Endothelial cell of umbilical vein (primary cell): ENCODE measurements around the gene AHI1.

Source experiments
- CTCF ChIP-seq, 2 donors: IDR thresholded peaks; 1 replicate in 1 of 2; 2 replicates in 1 of 2; pipeline ENCODE4 v1.5.1; 2011; ENCODE audit warnings: low read length in 2 of 2, mild to moderate bottlenecking in 2 of 2, moderate library complexity in 2 of 2, control low read depth in 1 of 2, inconsistent platforms in 1 of 2, low read depth in 1 of 2; ENCODE audit not compliant: insufficient read depth in 1 of 2; ENCODE audit errors: extremely low read depth in 1 of 2
- EZH2 ChIP-seq: IDR thresholded peaks from 2 replicates; pipeline ENCODE4 v1.6.1; 2012; ENCODE audit warnings: borderline replicate concordance, low read depth, mild to moderate bottlenecking, moderate library complexity, low read length, inconsistent platforms; ENCODE audit not compliant: severe bottlenecking
- GATA2 ChIP-seq: IDR thresholded peaks from 2 replicates; pipeline ENCODE4 v1.7.0; 2011; ENCODE audit warnings: low read depth, mild to moderate bottlenecking, moderate library complexity, mixed read lengths, low read length; ENCODE audit not compliant: insufficient read length, insufficient read depth
- MAX ChIP-seq: IDR thresholded peaks from 2 replicates; pipeline ENCODE4 v1.6.1; 2011; ENCODE audit not compliant: insufficient read depth, insufficient read length
- MYC ChIP-seq: IDR thresholded peaks from one replicate; pipeline ENCODE4 v1.6.1; 2011; ENCODE audit warnings: mild to moderate bottlenecking, low read depth, low read length
- POLR2A ChIP-seq: IDR thresholded peaks from 2 replicates; pipeline ENCODE4 v1.6.1; 2012; ENCODE audit warnings: low read depth, mild to moderate bottlenecking, control low read depth, low read length
- POLR2AphosphoS5 ChIP-seq: IDR thresholded peaks from 2 replicates; pipeline ENCODE4 v1.6.1; 2012; ENCODE audit warnings: low read depth, mild to moderate bottlenecking, control low read depth, low read length, moderate library complexity; ENCODE audit not compliant: insufficient read depth

- no peak for TF ChIP-seq CTCF (IDR thresholded peaks at IDR 0.05; ENCODE audit: extremely low read depth in 1 of 2, insufficient read depth in 1 of 2, low read depth in 1 of 2, low read length in 2 of 2)
- TF ChIP-seq POLR2A = no peak
- no peak for TF ChIP-seq EZH2
- no peak for TF ChIP-seq POLR2AphosphoS5
- TF ChIP-seq MAX = no peak
- no peak for TF ChIP-seq MYC
- TF ChIP-seq GATA2 = no peak
These were observed 246.6 kb downstream of the AHI1 start for GRCh38 chr6:135250751-135251497.
